Measurements from ENCODE around the gene CHSY3.

Gene CHSY3

DNA sequence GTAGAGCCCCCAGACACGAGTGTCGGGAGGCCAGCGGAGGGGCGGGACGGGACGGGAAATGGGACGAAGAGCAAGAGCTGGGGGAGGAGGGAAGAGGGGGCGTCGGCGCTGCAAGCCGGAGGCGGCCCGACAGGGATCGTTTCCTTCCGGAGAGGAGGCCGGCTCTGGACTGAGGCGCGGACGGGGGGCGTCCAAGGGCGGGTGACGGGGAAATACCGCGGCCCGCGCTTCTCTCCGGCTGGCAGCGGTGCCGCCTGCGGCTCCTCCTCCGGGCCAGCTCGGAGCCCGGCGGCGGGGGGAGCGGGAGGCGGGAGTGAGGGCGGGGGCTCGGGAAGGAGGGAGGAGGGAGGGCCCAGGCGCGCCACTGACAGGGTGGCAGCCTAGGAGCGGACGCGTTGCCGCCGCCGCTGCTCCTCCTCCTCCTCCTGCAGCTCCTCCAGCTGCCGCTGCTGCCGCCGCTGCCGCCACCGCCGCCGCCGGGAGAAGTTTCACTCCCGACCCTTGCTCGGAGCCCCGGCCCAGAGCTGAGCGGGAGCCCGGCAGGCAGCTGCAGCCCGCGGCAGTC, at the start of gene CHSY3:
Gene CHSY3, plus strand, starts transcription at position 364 of the 565 bp plus-strand sequence.
- DNase-seq: peak; percentile 51 to 58

DNA sequence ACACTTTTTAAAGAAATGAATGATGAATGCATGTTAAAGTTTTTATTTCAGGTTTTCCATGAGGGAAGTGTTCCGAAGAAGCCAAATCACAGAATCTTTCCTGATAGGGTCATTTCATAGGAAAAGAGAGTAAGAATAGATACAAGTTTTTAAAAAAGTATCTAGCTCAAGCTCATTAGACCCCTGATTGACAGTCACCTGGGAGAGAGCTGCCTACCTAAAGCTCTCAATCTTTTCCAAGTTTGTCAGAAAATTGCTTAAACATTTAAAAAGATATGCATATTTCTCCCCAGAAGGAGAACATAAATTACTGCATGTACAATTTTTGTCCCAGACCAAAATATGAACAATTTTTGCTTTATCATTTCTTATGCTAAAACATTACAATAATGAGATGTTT, 47.9 kb upstream of the CHSY3 start:
- DNase-seq: no peak

DNA sequence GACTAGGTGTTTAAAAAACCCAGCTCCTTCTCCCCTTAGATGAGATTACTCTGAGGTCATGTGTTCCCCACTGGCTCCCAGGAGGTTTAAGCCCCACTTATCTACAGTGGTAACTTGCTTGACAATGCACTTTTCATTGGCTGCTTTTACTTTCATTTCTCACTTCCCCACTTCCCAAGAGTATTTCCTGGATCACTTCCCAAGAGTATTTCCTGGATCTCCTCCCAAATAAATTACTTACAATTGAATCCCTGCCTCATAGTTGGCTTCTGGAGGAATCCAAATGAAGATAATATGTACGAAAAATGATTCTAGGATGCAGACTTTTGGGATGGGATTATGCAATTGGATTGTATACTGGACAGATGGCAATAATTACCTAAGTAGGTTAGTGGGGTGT, 47.1 kb upstream of the CHSY3 start:
- DNase-seq: no peak

DNA sequence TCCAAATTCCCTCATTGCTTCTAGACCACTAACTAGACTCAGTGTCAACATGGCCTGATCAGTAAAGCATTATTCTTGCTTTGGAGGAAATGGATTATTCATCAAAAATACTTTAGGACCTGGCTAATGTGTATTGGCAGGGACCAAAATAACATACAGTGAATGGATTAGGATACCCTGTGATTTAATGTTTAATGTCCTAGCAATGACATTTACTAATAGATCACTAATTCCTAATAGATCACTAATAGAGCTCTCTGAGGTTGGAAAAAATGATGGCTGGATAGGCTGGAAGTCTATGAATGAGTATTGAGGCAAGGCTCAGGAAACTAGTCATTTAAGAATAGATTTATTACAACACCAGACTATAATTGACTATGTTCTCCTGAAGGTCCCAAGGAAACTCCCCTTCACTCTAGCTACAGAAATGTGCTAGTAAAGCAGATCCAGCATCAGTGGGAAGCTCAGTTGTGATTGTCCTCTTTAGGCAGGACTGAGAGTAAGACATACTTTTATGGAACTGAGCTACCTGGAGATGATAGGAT, 46.1 kb upstream of the CHSY3 start:
- DNase-seq: no peak

DNA sequence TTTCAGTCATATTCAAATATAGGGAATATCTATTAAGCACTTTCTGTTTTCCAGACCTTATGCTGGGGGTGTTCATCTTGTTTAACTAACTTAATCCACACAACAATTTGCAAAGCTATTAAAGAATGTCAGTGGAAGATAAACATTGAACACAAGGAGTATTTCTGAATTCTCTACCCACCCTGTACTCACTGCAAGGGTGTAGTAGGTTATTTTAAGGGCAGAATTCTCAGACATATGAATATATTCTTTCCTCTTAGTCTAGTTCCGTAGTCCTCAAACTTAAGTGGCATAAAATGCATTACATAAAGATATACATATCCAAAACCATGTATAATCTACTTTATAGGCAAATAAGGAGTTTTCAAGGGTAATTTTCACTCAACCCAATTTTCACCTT, 19.9 kb upstream of the CHSY3 start:
- no peak for DNase-seq

DNA sequence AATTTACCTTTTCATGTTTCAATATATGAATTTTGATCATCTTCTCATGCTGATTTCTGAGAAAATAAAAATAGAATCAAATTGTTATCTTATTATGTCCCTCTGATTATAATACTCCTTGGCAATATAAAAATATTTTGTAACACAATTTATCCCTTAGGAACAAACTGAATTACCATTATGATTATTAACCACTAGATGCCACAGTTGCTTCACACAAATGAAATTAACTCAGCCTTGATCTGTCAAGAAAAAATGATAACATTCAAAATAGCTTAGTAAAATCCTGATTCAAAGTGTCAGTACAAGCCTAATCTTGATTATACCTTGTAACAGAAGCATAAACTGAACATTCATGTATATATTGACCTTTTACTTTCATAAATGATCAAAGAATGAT, 4.8 kb upstream of the CHSY3 start:
- DNase-seq: no peak

DNA sequence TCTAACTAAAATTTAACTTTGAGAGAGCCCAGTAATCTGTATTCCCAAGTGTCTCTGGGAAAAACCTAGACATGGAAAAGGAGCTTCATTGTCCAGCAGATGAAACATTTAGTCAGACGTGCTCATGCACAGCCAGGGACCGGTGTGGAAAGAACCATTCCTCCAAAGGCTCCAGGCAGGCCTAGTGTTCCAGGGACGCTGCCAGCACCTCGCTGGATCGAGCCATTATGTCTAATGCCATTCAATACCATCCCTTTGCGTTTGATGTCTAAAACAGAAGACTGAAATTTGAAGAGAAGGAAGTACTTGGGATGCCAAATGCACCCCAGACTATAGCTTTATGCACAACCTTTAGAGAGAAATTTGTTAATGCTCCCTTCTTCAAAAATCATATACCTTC, 1.4 kb upstream of the CHSY3 start:
- no peak for DNase-seq

DNA sequence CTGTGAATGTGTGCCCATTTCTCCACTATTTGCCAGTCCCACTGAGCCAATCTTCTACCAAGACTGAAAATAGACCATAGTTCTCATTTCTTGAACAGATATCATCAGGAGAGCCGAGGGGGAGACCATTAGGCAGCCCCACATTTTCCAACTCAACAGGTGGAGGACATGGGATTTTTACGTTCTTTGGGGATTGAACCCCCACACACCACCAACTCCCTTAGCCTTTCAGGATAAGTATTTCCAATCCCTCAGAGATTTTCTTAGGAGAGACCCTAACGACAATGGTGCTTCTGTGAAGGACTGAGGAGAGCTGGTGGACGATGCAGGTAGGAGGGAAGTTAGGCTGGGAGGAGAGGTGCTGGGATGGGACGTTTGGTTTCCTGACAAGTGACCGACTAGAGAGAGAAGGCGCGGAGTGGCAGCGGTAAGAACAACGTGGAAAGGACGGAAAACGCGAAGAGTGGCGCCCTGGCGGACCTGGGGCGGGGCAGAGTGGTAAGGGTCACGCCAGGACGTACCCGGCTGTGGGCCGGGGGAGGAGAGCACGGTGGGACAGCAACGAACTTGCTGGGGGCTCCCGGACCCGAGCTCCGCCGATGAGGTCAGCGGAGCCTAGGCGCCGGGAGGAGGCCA, 681 bp upstream of the CHSY3 start:
- no peak for DNase-seq

DNA sequence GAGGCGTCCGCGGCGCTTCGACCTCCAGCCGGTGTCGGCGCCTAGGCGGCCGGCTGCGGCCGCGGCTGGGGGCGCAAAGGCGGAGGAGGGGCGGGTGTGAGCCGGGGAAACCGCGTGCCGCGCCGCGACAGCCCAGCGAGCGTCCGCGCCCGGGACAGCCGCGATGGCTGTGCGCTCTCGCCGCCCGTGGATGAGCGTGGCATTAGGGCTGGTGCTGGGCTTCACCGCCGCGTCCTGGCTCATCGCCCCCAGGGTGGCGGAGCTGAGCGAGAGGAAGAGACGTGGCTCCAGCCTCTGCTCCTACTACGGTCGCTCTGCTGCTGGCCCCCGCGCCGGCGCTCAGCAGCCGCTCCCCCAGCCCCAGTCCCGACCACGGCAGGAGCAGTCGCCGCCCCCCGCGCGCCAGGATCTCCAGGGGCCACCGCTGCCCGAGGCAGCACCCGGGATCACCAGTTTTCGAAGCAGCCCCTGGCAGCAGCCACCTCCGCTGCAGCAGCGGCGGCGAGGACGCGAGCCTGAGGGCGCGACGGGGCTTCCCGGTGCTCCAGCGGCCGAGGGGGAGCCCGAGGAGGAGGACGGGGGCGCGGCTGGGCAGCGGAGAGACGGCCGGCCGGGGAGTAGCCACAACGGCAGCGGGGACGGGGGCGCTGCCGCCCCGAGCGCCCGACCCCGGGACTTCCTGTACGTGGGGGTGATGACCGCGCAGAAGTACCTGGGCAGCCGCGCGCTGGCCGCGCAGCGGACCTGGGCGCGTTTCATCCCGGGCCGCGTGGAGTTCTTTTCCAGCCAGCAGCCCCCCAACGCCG, 605 bp downstream of the CHSY3 start:
- peak in 1 of 2 experiments; percentile 7 for DNase-seq

DNA sequence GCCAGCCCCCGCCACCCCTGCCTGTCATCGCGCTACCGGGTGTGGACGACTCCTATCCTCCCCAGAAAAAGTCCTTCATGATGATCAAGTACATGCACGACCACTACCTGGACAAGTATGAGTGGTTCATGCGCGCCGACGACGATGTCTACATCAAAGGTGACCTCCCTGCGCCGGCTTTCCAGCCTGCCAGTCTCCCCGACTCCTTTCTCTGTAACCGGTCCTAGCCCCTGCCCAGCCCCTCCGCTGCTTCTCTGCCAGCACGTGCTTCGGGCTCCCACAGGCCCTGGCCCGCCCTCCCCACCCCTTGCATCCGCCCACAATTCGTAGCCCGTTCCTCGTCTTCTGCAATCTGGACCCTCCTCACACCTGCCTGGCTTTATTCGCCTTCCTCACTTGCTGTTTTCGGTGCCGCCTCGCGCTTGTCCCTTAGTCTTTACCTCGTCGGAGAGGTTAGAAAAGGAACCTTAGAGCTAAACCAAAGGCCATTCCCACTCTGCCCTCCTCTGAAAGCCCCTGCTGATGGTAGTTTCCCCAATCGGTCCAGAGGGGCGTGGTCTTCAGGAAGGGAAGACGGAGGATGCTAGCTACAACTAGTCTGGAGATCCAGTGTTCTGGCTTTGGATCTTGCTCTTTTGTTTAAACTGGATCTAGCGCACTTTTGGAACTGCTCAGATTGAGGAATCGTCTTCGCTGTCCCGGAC, 1.4 kb downstream of the CHSY3 start:
- DNase-seq: peak; percentile 1 to 14

DNA sequence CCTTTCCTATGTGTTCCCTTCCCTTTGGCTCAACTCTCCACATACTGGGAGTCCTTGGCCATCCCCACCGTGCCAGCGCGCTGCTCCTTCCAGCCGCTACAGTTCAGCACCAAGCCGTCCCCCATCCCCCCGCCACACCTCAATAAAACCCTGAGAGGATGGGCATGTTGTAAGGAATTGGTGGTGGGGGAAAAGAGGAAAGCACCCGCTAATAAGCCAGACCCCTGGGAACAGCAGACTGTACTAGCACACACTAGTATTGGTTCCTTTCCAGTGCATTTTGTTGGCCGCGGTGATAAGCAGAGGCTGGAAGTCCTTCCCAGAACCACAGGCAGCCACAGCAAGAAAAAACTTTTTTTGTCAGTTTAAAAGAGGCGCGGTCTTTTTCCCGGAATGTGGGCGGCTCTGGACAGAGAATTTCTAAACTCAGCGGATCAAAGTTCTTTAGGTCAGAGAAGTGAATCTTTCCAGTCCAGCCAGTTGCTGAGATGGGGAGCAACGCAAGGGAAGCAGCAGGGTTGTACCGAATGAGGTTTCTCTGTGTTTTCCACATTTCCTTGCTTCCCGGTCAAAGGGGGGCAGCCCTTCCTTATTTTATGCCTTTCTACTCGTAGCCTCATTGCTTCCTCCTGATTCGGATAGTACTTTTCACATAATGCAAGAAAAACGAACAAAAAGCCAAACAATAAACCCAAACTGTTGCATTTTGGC, 2.1 kb downstream of the CHSY3 start:
- no peak for DNase-seq

DNA sequence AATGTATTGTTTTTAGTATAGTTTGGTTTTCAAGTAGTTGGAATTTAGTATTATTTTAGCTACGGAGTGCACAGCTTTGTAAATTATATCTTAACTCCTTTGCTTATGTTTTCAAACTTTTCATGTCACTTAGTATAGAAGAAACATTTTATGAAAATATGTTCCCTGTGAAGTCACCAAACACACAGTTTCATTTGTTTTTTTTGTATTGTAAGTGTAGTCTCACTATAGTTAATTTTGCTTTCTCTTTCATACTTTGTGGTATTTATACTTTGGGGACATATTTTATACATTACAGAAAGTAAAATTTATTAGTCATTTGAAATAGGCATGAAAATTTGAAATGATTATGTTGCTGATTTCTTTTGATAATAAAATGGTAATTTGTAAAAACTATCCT, 5.0 kb downstream of the CHSY3 start:
- DNase-seq: no peak

DNA sequence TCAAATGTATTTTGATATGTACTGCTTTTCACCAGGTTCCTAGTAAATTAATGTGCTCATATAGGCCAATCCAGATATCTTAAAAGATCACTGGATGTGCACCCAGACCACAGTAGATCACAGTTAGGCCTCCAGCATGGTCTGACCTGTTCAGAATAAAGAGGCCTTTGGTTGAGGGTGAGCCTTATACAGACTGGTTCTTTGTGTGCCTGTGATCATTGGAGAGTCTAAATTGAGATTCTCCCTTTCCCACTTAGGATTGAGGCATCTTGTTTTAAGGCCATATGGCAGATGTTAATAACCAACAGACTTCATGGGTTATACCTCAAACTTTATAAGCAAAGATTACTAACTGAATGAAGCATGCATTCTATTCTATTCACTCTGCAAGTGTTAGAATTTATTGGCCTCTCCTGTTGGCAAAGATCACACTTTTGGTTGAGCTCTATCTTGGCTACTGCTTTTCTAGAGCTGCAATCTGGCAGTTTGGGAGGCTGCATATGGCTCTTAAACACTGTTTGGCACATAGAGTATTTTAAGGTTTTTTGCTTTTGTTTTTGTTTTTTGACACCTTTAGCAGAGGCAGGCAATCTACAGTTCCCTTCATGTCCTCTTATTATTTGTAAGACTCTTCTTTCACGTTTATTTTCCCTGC, 8.5 kb downstream of the CHSY3 start:
- DNase-seq: no peak

DNA sequence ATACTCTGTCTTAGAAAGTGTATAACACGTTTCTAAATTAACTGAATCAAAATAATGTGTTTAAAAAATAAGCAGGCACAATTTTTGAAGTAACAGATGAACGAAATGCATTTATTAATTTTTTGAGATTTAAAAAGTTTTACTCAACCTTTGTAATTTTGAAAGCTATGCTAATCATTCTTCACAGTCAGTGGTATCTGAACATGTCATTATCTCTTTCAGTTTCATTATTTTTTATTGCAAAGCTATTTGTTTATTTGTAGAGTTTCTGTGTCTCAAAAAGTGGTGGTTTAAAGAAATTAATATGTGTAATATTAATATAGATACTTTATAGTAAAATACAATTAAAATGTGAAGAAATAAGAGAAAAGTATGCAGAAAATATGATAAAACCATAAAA, 11.2 kb downstream of the CHSY3 start:
- no peak for DNase-seq

DNA sequence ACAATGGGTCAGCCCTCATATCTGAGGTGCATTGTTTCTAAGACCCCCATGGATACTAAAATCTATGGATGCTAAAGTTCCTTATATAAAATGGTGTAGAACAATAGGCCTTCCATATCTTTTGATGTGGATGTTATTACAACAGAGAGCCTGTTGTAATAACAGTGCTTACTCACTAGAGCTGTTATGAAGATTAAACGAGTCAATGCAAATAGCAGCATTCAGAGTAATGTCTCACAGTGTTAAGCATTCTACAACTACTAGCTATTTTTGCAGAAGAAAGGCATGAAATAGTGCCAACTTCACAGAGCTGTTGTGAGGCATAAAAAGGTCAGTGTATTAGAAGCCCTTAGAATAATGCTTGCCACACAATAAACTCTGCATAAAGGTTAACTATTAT, 13.0 kb downstream of the CHSY3 start:
- no peak for DNase-seq

DNA sequence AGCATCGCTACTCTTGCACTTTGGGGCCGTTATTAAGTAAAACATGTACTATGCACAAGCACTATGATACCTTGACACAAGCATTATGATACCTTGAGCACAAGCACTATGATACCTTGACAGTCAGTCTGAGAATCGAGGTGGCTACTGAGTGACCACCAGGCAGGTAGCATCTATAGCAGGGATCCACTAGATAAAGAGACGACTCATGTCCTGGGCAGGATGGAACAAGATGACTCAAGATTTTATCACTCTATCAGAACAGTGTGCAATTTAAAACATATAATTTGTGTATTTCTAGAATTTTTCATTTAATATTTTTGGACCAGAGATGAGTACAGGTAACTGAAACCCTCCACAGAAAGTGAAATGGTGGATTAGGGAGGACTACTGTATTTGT, 16.9 kb downstream of the CHSY3 start:
- DNase-seq: no peak

DNA sequence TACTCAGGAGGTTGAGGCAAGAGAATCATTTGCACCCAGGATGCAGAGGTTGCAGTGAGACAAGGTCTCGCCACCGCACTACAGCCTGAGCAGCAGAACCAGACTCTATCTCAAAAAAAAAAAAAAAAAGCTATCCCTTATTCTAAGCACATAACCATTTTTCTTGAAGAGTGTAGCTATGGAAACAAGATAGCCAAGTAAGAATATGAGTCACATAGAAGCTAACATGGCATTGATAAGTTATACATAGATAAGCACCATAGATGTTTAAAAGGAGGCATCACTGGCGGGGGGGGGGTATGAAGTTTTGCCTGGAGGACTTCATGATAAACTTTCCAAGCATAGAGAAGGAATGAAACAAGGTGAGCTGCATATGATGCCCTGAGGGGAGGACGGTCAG, 26.0 kb downstream of the CHSY3 start:
- DNase-seq: no peak

DNA sequence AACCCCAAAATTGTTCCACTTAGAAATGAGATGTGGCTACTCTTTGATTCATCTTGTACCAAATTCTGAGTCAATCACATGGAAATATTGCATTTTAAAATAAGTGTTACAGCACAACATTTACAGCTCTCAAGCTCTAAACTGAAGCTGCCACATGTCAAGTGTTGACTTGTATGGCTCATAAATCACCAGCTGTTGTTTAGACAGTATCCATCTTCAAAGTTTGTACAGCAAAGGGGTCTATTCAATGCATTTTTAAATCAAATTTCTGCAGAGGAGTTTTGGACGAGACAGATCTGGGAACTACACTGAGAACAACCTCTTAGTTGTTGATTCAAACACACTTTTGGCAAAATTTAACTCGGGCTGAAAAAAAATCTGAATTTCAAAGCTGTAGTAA, 31.4 kb downstream of the CHSY3 start:
- no peak for DNase-seq

DNA sequence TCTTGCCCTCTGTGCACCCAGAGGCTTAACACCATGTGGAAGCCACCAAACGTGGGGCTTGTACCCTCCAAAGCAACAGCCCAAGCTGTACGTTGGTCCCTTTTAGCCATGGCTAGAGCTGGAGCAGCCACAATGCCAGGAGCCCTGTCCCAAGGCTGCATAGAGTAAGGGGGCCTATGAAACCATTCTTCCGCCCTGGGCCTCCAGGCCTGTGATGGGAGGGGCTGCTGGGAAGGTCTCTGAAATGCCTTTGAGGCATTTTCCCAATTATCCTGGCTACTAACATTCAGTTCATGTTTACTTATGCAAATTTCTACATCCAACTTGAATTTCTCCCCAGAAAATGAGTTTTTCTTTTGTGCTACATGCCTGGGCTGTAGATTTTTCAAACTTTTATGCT, 33.8 kb downstream of the CHSY3 start:
- no peak for DNase-seq

DNA sequence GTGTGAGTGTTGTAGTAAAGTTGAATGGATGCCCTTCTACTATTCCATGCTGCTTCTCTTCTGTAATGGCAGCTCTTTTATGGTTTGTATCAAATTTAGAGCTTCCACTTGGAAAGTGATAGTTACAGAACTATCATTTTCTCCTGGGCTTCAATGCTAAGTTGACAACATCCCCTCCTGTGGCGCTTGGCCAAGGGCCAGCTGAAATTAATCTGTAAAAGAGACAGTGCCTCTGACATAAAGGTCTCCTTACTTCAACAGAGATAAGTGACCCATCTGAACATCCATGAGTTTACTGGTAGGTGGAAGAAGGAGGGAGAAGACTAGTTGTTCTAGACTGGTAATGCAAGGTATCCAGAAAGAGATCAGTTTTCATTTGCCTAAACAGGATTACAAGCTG, 39.7 kb downstream of the CHSY3 start:
- no peak for DNase-seq

DNA sequence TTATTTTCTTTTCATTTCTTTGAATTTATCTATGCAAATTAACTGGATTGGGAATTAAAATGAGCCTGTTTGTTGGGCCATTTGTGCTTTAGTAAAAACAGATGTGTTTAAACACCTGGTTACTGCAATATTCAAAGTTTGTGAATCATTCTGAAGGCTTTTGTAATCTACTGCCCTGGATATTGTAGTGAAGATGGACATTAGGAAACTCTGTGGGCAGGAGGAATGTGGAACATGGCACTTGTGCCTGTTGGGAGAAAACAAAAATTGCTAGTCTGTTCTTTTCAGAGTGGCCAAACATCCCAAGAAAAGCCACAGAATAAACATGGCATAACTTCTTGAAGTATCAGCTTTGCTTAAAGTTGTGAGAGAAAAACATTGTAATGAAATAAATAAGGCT, 40.8 kb downstream of the CHSY3 start:
- DNase-seq: no peak

DNA sequence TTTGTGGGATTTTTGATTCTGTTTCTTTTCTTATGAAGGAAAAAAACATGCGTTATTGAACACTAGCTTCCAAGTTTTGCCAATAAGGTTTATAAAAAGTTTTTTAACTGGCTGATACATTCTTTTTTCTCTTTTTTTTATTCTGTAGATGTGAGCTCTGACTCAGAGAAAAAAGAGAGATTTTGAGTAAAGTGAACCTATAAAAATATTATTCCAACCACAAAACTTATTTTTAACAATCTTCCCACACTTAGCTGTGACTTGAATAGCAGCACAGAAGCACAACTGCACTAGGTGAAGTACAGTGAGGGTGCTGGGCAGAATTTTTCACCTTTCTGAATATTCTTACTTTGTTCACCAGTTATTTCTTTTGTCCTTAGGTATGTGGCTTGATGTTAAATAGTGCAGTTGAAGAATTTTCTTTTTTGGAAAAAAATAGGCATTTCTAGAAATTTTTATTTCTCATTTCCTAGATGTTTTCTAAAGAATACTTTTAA, 41.6 kb downstream of the CHSY3 start:
- DNase-seq: no peak
